Common myeloid progenitor, CD34-positive (primary cell): ENCODE measurements around the gene ZNF200.

Source experiments
- CTCF ChIA-PET: fragments of 350-600 bp; sonication (Branson Sonifier 250); formaldehyde crosslinking; loops from one replicate; lab custom pipeline; 2021; ENCODE audit warnings: antibody characterized with exemption; lab: Charles Lee
- POLR2A ChIA-PET: fragments of 350-600 bp; sonication (Branson Sonifier 250); formaldehyde crosslinking; loops from one replicate; lab custom pipeline; 2021; ENCODE audit warnings: antibody characterized with exemption; lab: Charles Lee
- DNase-seq, 3 donors: peaks; one replicate each; pipeline versions ENCODE4 v3.0.0 to v3.0.0-alpha.2; 2013
- H3K27ac ChIP-seq, 2 experiments: 1 replicate in 1 of 2; 2 replicates in 1 of 2; pipeline ENCODE4 v1.7.0; 2013; ENCODE audit warnings: inconsistent platforms in 2 of 2, low read length in 2 of 2, mild to moderate bottlenecking in 2 of 2, low read depth in 1 of 2, moderate library complexity in 1 of 2; ENCODE audit not compliant: severe bottlenecking in 2 of 2, insufficient read depth in 1 of 2, poor library complexity in 1 of 2
- H3K27me3 ChIP-seq, 5 experiments: replicated peaks in 2 of 5; 1 replicate in 3 of 5; 2 replicates in 2 of 5; pipeline versions ENCODE4 v1.6.1 to v1.7.0; 2013; ENCODE audit warnings: low read length in 4 of 5, mild to moderate bottlenecking in 2 of 5, moderate library complexity in 2 of 5, inconsistent platforms in 1 of 5; ENCODE audit not compliant: insufficient read depth in 5 of 5, control insufficient read depth in 4 of 5
- H3K36me3 ChIP-seq, 4 experiments: 1 replicate in 2 of 4; 2 replicates in 2 of 4; pipeline versions ENCODE4 v1.6.1 to v1.7.0; 2013; ENCODE audit warnings: low read length in 3 of 4, control low read depth in 1 of 4, mild to moderate bottlenecking in 1 of 4; ENCODE audit not compliant: control insufficient read depth in 4 of 4, insufficient read depth in 4 of 4
- H3K4me1 ChIP-seq, 4 experiments: 1 replicate in 3 of 4; 2 replicates in 1 of 4; pipeline versions ENCODE4 v1.6.1 to v1.7.1; 2013; ENCODE audit warnings: low read length in 3 of 4, mild to moderate bottlenecking in 3 of 4, control low read depth in 1 of 4, inconsistent platforms in 1 of 4, moderate library complexity in 1 of 4; ENCODE audit not compliant: control insufficient read depth in 4 of 4, insufficient read depth in 4 of 4; ENCODE audit errors: control extremely low read depth in 1 of 4
- H3K4me3 ChIP-seq, 7 experiments: 1 replicate in 4 of 7; 2 replicates in 3 of 7; pipeline versions ENCODE4 v1.5.1 to v1.7.0; 2013; ENCODE audit warnings: mild to moderate bottlenecking in 7 of 7, low read length in 6 of 7, moderate library complexity in 6 of 7, inconsistent platforms in 2 of 7, low read depth in 2 of 7, control low read depth in 1 of 7; ENCODE audit not compliant: insufficient read depth in 4 of 7, control insufficient read depth in 1 of 7; ENCODE audit errors: extremely low read depth in 1 of 7
- H3K9me3 ChIP-seq, 5 experiments: 1 replicate in 4 of 5; 2 replicates in 1 of 5; pipeline versions ENCODE4 v1.6.1 to v1.7.1; 2013; ENCODE audit warnings: low read length in 4 of 5, mild to moderate bottlenecking in 2 of 5, inconsistent platforms in 1 of 5, low read depth in 1 of 5, moderate library complexity in 1 of 5; ENCODE audit not compliant: control insufficient read depth in 4 of 5, insufficient read depth in 2 of 5; ENCODE audit errors: control extremely low read depth in 1 of 5
- WGBS: methylation state at CpG from one replicate; pipeline ENCODE4 v1.1.5; 2013; ENCODE audit not compliant: insufficient coverage; 5-methylcytosine and 5-hydroxymethylcytosine counted together

ZNF200 gene

DNA sequence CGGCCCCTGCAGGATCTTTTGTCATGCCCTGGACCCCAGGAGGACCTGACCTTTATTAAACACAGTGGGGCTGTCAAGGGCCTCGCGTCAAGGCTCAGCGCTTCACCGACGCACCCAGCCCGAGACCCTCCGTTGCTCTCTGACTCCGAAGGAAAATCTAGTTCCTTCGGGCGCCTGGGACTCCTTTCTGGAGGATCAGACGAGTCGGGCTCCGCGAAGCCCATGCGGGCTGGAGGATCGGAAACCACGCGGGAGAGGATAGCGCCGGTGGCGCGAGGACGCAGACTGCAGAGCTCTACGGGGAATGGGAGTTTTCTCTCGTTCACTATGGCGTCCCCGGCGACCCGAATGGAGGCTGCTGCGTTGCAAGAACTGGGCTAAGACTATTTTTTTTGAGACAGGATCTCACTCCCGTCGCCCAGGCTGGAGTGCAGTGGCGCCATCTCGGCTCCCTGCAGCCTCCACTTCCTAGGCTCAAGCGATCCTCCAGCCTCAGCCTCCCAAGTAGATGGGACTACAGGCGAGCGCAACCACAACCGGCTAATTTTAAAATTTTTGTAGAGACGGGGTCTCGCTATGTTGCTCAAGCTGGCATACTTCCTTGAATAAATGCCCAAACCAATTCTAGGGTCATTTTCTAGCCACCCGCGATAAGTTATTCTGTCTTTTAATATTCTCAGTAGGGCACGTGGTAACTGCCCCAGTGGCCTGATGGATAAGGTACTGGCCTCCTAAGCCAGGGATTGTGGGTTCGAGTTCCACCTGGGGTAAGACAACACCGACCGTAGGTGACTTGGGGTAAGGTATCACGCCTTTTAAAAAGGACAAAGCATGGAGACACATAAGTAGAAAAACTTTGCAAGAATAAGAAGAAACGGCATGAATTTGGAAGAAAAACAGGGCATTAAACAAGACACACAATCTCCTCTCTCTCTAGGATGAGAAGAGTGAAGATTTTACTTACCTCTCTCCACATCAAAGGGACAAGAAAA lies 41.4 kb downstream of the ZNF200 start:
- WGBS = 73% methylated on average over 48 of the region's 49 CpGs
- Histone ChIP-seq H3K9me3 (peaks cover 0 to 22% (median 13%) of the 10 kb centered on the region in 5 experiments), H3K27me3 (peaks cover 3 to 93% (median 43%) of the 10 kb centered on the region in 5 experiments), H3K27ac (no peak overlapping the region), H3K4me3 (no peak overlapping the region), H3K36me3 (no peaks in the 10 kb centered on the region), H3K4me1 (peaks cover 0 to 27% (median 12%) of the 10 kb centered on the region in 4 experiments)
- no peak for DNase-seq
- POLR2A ChIA-PET = no interaction called here
- CTCF ChIA-PET = no interaction called here

DNA sequence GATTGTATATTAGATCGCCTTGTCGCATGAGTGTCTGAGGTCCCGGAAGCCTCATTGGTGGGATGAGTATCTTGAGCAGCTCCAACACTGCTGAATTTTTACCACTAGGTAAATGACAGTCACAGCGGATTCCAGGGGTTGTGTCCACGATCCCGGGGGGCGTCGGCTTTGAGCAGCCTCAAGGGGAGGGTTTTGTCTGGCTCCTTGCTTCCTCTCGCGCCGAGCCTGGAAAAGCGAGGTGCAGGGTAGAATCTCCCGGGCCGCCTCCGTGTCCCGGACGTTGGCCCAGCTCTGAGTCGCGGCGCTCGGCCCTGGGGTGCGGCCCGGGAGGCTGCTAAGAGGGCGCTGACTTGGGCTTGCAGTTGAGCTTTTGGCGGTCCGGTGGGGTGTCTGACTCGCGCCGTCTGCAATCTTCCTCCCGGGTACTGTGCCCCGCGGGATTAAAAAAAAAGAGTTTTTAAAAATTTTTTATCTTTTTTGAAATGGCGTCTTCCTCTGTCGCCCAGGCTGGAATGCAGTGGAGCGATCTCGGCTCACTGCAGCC lies 42.4 kb downstream of the ZNF200 start:
- WGBS = 44% methylated on average over 29 of the region's 36 CpGs
- Histone ChIP-seq H3K27me3 (peaks cover 3 to 95% (median 46%) of the 10 kb centered on the region in 5 experiments), H3K27ac (no peak overlapping the region), H3K36me3 (no peaks in the 10 kb centered on the region), H3K4me3 (no peak overlapping the region), H3K9me3 (peaks cover 0 to 22% (median 13%) of the 10 kb centered on the region in 5 experiments), H3K4me1 (peaks cover 0 to 33% (median 16%) of the 10 kb centered on the region in 4 experiments)
- no peak for DNase-seq
- ChIA-PET CTCF (no interaction called here), POLR2A (no interaction called here)

DNA sequence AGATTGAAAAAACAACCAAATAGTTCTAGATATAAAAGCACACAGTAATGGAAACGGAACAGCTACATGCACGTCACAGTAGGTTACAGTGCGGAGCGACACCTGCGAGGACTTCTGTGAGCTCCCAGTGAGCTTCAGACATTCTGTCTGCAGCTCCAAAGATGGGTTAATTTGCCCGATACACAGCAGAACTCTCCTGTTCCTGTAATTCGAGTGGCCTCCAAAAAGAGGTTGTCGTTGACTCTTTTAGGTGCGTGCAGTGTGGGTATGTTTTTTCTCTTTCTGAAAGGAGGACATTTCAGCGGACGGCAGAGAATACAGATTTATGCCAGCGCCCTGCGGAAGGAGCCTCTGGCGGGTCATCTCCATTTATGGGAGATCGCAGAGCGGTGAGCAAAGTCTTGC lies 44.0 kb downstream of the ZNF200 start:
- 12% methylated on average over 14 of the region's 16 CpGs for WGBS
- Histone ChIP-seq H3K27ac (no peak overlapping the region), H3K4me1 (peaks cover 0 to 33% (median 16%) of the 10 kb centered on the region in 4 experiments), H3K4me3 (peak overlapping the region in 1 of 7 experiments; percentile 8), H3K9me3 (peaks cover 0 to 22% (median 13%) of the 10 kb centered on the region in 5 experiments), H3K36me3 (no peaks in the 10 kb centered on the region), H3K27me3 (peaks cover 3 to 99% (median 52%) of the 10 kb centered on the region in 5 experiments)
- no peak for DNase-seq
- ChIA-PET POLR2A (no interaction called here), CTCF (no interaction called here)

DNA sequence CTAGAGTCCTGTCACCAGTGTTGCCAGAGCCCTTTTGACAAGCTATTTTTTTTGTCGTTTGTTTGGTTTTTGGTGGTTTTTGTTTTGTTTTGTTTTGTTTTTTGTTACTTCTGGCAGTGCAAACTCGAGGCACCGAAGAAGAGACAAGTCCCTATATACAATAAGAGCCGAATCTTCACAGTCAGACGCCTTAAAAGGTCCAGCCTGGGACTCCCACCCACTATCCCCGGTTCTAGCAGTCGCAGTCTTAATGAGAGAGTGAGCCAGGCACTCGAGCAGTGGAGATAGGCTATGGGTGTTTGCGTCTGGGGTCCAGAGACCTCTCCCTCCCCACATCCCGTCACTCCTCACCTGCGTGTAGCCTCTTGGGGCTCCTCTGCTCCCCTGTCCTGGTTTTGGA lies 45.1 kb downstream of the ZNF200 start:
- CTCF ChIA-PET = no interaction called here
- DNase-seq = no peak
- Histone ChIP-seq H3K9me3 (peaks cover 0 to 22% (median 13%) of the 10 kb centered on the region in 5 experiments), H3K27me3 (peaks cover 3 to 99% (median 57%) of the 10 kb centered on the region in 5 experiments), H3K27ac (no peak overlapping the region), H3K36me3 (no peaks in the 10 kb centered on the region), H3K4me1 (peaks cover 0 to 33% (median 16%) of the 10 kb centered on the region in 4 experiments), H3K4me3 (peak overlapping the region in 1 of 7 experiments; percentile 62)
- POLR2A ChIA-PET = no interaction called here
- WGBS = 33% methylated on average over 5 of the region's 11 CpGs

DNA sequence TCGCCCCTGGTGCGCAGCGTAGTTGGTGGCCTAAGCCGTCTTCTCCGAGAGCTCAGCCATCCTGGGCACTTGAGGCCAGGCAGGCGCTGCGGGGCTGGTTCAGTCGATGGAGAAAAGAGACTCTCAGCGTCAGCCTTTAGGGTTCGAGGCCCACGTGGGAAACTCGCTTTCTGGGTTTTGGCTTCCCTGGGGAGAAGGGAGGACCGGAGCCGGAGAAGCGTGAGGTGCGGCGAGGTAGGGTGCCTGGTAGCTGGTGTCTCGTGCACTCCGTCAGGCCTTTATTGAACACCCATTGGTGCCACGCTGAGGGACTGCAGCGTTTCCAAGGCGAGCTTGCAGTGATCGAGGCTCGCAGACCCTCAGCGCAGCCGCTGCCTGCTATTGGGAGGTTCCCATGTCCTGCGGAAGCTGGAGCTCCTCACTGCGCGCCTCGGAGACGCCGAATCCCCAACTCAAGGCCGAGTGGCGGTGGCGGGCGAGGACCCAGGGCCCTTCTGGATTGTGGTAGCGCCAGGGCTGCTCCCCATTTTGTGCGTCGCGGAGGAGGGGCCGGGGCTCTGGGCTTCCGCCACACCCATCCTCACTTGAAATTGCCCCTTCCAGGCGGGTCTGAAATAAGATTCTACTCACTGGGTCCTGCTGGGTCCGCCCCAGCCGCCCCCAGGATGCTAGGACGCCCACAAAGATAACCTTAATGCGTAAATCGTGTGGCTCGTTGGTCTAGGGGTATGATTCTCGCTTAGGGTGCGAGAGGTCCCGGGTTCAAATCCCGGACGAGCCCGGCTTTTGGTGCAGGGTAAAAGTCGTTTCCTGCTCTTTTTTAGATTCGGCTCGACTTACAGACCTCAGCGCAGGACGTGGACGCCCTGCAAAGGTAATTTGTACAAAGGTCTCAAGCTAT lies 45.8 kb downstream of the ZNF200 start:
- peaks cover 0 to 33% (median 16%) of the 10 kb centered on the region in 4 experiments for H3K4me1 ChIP-seq
- POLR2A ChIA-PET = interaction anchor here (0.7 kb wide), 1 partner anchor 28 kb away, joined by 3 read pairs; no protein-coding TSS in a partner anchor
- DNase-seq = peak in 1 of 3 donors; percentile 39
- H3K27ac ChIP-seq = no peak overlapping the region
- H3K27me3 ChIP-seq = peaks cover 2 to 98% (median 57%) of the 10 kb centered on the region in 5 experiments
- CTCF ChIA-PET = interaction anchor here (1.3 kb wide), 1 partner anchor 12 kb away, joined by 3 read pairs; no protein-coding TSS in a partner anchor
- peak overlapping the region in 4 of 7 experiments; percentile 43 to 64 (median 55) for H3K4me3 ChIP-seq
- H3K9me3 ChIP-seq = peaks cover 0 to 22% (median 13%) of the 10 kb centered on the region in 5 experiments
- 3% methylated on average over 59 of the region's 61 CpGs for whole genome bisulfite sequencing
- no peaks in the 10 kb centered on the region for H3K36me3 ChIP-seq

DNA sequence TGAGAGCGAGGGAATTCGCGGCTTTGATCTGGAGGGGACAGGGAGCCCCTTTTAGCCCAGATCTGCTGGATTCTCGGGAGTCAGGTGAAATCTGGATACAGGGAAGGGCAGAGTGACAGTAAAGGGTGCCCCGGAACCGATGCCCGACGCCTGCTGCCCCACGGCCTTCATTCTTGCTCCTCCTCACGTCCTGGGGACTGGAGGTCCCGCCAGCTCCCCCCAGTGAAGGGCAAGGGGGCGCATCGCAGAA lies 46.4 kb downstream of the ZNF200 start:
- Histone ChIP-seq H3K4me3 (peak overlapping the region in 5 of 7 experiments; percentile 15 to 64 (median 48)), H3K27me3 (peaks cover 0 to 98% (median 59%) of the 10 kb centered on the region in 5 experiments), H3K36me3 (no peaks in the 10 kb centered on the region), H3K4me1 (peaks cover 0 to 36% (median 19%) of the 10 kb centered on the region in 4 experiments), H3K27ac (no peak overlapping the region), H3K9me3 (peaks cover 0 to 18% (median 12%) of the 10 kb centered on the region in 5 experiments)
- ChIA-PET POLR2A (interaction anchor here (0.7 kb wide), 1 partner anchor 28 kb away, joined by 3 read pairs; no protein-coding TSS in a partner anchor), CTCF (interaction anchor here (1.3 kb wide), 1 partner anchor 13 kb away, joined by 3 read pairs; no protein-coding TSS in a partner anchor)
- 2% methylated on average over 12 of the region's 13 CpGs for WGBS
- DNase-seq = no peak
